HG03139 (cell line): ENCODE results near the gene GGN.
A peak's percentile ranks its signal among the peaks of the same experiment; 100 is the strongest.
"Not testable (repeated sequence)": the region's sequence is repeated elsewhere in the genome, so short reads cannot be mapped to it uniquely, and the experiment has no call there.

Experiments
- ATAC-seq: cut with Tn5 transposase; IDR thresholded peaks from one replicate; pipeline ENCODE4 v1.9.1; 2021; ENCODE audit not compliant: unreplicated experiment

Gene GGN

DNA sequence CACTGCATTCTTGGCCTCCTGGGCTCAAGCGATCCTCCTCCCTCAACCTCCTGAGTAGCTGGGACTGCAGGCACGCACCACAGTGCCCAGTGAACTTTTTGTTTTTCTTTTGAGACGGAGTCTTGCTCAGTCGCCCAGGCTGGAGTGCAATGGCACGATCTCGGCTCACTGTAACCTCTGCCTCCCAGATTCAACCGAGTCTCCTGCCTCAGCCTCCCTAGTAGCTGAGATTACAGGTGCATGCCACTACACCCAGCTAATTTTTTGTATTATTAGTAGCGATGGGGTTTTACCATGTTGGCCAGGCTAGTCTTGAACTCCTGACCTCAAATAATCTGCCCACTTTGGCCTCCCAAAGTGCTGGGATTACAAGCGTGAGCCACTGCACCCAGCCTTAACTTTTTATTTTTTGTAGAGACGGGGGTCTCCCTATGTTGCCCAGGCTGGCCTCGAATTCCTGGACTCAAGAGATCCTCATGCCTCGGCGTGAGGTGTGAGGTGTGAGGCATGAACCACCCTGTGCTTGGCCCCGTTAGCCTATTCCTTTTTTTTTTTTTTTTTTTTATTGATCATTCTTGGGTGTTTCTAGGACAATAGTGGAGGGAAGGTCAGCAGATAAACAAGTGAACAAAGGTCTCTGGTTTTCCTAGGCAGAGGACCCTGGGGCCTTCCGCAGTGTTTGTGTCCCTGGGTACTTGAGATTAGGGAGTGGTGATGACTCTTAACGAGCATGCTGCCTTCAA lies 24.7 kb downstream of the GGN start:
- ATAC-seq, result not testable (repeated sequence)

GRCh38 chr19:38362076-38362945 lies 25.5 kb downstream of the GGN start:
- ATAC-seq, result no peak

- ATAC-seq, result no peak
Measured at GRCh38 chr19:38361633-38362075, 26.2 kb downstream of the GGN start.

DNA sequence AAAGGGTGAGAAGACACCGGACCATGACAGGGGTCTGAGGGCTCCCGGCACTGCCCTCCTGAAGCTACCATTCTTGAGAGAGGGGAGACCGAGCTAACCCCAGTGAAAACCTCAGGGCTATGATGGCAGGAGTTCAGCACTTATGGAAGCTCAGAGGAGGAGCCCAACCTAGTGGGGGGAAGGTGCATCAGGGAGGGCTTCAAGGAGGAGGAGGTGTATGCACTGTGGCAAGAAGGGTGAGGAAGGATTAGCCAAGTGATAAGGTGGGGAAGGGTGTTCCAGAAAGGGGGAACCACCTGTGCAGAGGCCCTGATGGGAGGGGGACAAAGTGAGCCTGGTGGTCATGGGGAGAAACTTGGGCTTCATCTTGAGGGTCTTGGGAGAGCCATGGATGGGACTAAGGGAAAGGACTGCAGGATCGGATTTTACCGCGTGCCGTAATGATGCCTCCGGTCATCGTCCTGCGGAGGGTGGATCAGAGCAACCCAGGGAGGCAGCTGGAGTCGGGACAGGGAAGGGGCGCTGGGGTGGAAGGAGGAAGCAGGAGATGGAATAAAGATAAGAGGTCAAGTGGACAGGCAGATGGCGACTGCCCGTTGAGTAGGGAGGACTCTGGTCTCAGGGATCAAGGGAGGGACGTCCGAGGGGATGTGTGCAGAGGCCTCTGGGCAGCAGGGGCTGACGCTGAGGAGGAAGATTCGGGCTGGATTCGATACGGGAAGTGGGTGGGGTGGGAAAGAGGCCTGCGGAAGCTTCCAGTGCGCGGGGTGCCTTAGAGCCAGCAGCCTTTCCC lies 26.8 kb downstream of the GGN start:
- no peak for ATAC-seq

DNA sequence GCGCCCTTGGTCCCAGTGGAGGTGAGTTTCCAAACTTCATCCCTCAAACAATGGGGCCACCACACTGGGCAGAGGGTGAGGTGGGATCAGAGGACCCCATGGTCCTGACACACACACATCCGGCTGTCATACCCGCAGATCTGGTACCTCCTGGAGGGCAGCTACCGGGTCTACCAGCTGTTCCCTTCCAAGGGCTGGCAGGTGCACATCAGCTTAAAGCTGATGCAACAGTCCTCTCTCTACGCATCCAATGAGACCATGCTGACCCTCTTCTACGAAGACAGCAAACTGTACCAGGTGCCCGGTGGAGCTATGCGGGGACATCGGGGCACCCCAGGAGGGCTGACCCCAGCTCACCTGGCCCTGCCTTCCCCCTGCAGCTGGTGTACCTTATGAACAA lies 27.5 kb downstream of the GGN start:
- ATAC-seq, result no peak

- no peak for ATAC-seq
Measured at GRCh38 chr19:38359242-38360021, 28.4 kb downstream of the GGN start.

DNA sequence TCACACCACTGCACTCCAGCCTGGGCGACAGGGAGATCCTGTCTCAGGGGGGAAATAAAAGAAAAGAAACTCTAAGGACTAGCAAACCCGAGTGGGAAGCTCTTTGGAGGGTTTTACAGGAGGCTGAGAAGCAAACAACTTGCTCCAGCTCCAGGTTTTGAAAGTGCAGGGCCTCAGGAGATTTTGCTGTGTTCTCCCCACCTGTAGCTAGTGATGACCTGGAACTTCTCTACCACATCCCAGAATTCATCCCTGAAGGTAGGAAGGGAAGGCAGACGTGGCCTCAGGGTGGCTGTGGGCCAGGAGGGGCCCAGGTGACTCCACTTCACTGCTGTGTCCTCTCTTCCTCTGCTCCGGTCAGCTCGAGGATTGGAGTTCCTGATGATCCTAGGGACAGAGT lies 29.8 kb downstream of the GGN start:
- ATAC-seq, result no peak

GRCh38 chr19:38355728-38356725 lies 31.8 kb downstream of the GGN start:
- no peak for ATAC-seq

GRCh38 chr19:38352611-38353010 lies 35.2 kb downstream of the GGN start:
- no peak for ATAC-seq

- ATAC-seq, result no peak
Measured at GRCh38 chr19:38351865-38352395, 35.9 kb downstream of the GGN start.

DNA sequence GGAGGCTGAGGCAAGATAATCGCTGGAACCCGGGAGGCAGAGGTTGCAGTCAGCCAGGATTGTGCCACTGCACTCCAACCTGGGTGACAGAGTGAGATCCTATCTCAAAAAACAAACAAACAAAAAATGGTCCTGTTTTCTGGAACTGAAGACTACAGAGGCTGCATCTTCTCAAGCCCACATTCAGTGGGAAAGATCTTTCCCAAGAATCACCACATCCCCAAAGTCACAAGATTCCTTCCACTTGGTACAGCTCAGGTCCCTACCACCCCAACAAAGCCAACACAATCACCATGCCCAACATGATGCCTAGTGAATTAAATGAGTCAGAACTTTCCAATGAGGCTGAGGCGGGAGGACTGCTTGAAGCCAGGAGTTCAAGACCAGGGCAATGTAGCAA lies 37.0 kb downstream of the GGN start:
- no peak for ATAC-seq

DNA sequence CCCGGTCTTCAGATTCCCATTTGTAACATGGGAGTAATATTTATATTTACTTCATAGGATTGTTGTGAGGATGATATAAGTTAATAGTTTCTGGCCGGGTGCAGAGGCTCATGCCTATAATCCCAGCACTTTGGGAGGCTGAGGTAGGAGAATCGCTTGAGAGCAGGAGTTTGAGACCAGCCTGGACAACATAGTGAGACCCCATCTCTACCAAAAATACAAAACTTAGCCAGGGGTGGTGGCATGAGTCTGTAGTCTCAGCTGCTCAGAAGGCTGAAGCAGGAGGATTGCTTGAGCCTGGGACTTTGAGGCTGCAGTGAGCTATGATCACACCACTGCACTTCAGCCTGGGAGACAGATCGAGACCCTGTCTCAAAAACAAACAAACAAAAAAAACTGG lies 41.0 kb downstream of the GGN start:
- ATAC-seq, result no peak

DNA sequence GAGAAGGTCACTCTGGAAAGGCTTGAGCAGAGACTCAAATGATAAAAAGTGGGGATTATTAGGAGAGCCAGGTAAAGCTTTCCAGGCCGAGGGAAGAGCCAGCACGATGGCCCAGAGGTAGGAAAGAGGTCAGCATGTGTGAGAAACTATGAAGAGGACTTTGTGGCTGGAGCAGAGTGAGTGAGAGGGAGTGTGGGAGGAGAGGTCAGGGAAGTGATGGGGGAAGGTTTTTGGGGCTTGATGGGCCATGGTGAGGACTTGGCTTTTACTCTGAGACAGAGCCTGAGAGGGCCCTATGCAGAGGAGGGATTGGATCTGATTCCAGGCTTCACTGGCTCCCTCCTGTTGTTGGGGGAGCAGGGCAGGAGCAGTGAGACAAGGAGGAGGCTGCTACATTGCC lies 46.9 kb downstream of the GGN start:
- ATAC-seq, result no peak

- ATAC-seq, result not testable (repeated sequence)
Measured at GRCh38 chr19:38339011-38339410, 48.8 kb downstream of the GGN start.

GRCh38 chr19:38337360-38337653 lies 50.5 kb downstream of the GGN start:
- ATAC-seq, result no peak

DNA sequence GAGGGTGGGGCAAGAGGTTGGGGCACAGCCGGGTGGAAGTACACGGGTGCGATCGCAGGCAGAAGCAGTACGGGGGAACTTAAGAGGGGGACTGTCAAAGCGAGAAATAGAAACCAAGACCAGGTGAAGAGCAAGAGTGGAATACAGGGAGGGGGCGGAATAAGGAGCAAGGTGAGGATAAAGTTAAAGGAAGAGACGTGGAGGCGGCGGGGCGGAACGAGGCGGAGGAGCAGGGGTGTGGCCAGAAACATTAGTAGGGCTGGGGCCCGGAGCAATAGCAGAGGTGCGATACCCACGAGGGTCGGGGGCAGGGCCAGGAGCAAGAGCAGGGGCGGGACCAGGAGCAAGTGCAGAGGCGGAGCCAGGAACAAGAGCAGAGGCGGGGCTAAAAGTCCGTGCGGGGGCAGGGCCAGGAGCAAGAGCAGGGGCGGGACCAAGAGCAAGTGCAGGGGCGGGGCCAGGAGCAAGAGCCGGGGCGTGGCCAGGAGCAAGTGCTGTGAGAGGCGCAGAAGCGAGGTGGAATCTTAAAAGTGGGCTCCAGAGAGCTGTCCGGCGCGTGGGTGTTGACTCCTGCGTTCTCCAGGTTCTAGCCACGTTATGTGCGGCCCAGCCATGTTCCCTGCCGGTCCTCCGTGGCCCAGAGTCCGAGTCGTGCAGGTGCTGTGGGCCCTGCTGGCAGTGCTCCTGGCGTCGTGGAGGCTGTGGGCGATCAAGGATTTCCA lies 51.0 kb downstream of the GGN start:
- peak; percentile 42 for ATAC-seq

- peak; percentile 58 for ATAC-seq
Measured at GRCh38 chr19:38335949-38336637, 51.7 kb downstream of the GGN start.
